ENCODE data around the gene DHRSX.

GRCh38 chrX:2395261-2395992 lies 105.3 kb downstream of the DHRSX start:
- TF ChIP-seq CTCF (IDR thresholded peaks at IDR 0.05 in 2 of 3, conservative IDR thresholded peaks at IDR 0.05 in 1 of 3; ENCODE audit: control insufficient read depth in 2 of 3, extremely low read depth in 1 of 3, insufficient read depth in 1 of 3, low read depth in 3 of 3, low read length in 3 of 3) (no peak), ZNF274 (IDR thresholded peaks at IDR 0.05; ENCODE audit: insufficient read depth, insufficient read length) (no peak), FOS (IDR thresholded peaks at IDR 0.05; ENCODE audit: borderline replicate concordance, extremely low read depth, insufficient read length) (no peak), NR2F1 (conservative IDR thresholded peaks at IDR 0.05) (no peak), NFIC (IDR thresholded peaks at IDR 0.05; ENCODE audit: low read depth, low read length) (no peak)
- TF ChIP-seq, protein P1, sequence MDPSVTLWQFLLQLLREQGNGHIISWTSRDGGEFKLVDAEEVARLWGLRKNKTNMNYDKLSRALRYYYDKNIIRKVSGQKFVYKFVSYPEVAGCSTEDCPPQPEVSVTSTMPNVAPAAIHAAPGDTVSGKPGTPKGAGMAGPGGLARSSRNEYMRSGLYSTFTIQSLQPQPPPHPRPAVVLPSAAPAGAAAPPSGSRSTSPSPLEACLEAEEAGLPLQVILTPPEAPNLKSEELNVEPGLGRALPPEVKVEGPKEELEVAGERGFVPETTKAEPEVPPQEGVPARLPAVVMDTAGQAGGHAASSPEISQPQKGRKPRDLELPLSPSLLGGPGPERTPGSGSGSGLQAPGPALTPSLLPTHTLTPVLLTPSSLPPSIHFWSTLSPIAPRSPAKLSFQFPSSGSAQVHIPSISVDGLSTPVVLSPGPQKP (IDR thresholded peaks at IDR 0.05; ENCODE audit: low read depth, low read length): no peak
